ENCODE results near the gene STX1B. TPM values are rescaled to one million over a fixed set of nuclear protein-coding genes. Genes with fewer than 3 reads are reported as not detected.

The STX1B gene
- total and polyA plus RNA-seq, 3 experiments from 2014 or later, result 0.03 to 0.79 (median 0.40) TPM

GRCh38 chr16:30991052-30991451, 19.4 kb downstream of the STX1B start:
- CTCF ChIA-PET, result no interaction called here
- Mint-ChIP-seq H3K9me3 (no peaks in the 10 kb centered on the region), H3K27ac (no peak overlapping the region), H3K27me3 (no peaks in the 10 kb centered on the region), H3K36me3 (peaks cover 0 to 1% (median 0%) of the 10 kb centered on the region in 3 donors), H3K4me1 (peaks cover 0 to 3% (median under 1%) of the 10 kb centered on the region in 3 donors), H3K4me3 (no peak overlapping the region)
- Histone ChIP-seq H3K36me3 (ENCODE audit: insufficient read depth, low read length) (no peaks in the 10 kb centered on the region), H3K27ac (ENCODE audit: low read depth, low read length) (no peak overlapping the region), H3K27me3 (ENCODE audit: insufficient read depth, low read length, poor library complexity, severe bottlenecking) (no peaks in the 10 kb centered on the region), H3K4me1 (ENCODE audit: insufficient read depth, low read length) (no peaks in the 10 kb centered on the region), H3K4me3 (ENCODE audit: low read length) (no peak overlapping the region), H3K9me3 (ENCODE audit: low read length) (no peaks in the 10 kb centered on the region)
- DNase-seq, result no peak
- POLR2A ChIA-PET, result no interaction called here

GRCh38 chr16:30990105-30990504, 20.3 kb downstream of the STX1B start:
- no peaks in the 10 kb centered on the region for H3K27me3 Mint-ChIP-seq
- no peak overlapping the region for H3K4me3 ChIP-seq (ENCODE audit: low read length)
- H3K27ac ChIP-seq (ENCODE audit: low read depth, low read length), result no peak overlapping the region
- ChIA-PET CTCF (no interaction called here), POLR2A (no interaction called here)
- peaks cover 0 to 1% (median 0%) of the 10 kb centered on the region in 3 donors for H3K36me3 Mint-ChIP-seq
- no peaks in the 10 kb centered on the region for H3K9me3 Mint-ChIP-seq
- H3K36me3 ChIP-seq (ENCODE audit: insufficient read depth, low read length), result no peaks in the 10 kb centered on the region
- H3K4me1 Mint-ChIP-seq, result peaks cover 0 to 3% (median 0%) of the 10 kb centered on the region in 3 donors
- no peaks in the 10 kb centered on the region for H3K27me3 ChIP-seq (ENCODE audit: insufficient read depth, low read length, poor library complexity, severe bottlenecking)
- H3K27ac Mint-ChIP-seq, result no peak overlapping the region
- H3K4me3 Mint-ChIP-seq, result no peak overlapping the region
- no peaks in the 10 kb centered on the region for H3K4me1 ChIP-seq (ENCODE audit: insufficient read depth, low read length)
- no peaks in the 10 kb centered on the region for H3K9me3 ChIP-seq (ENCODE audit: low read length)
- no peak for DNase-seq

GRCh38 chr16:30989469-30990047, 20.9 kb downstream of the STX1B start:
- no peak for DNase-seq
- CTCF ChIA-PET, result no interaction called here
- no peaks in the 10 kb centered on the region for H3K27me3 ChIP-seq (ENCODE audit: insufficient read depth, low read length, poor library complexity, severe bottlenecking)
- no peaks in the 10 kb centered on the region for H3K4me1 ChIP-seq (ENCODE audit: insufficient read depth, low read length)
- no peaks in the 10 kb centered on the region for H3K36me3 ChIP-seq (ENCODE audit: insufficient read depth, low read length)
- Mint-ChIP-seq H3K9me3 (no peaks in the 10 kb centered on the region), H3K27ac (no peak overlapping the region), H3K4me3 (no peak overlapping the region), H3K27me3 (no peaks in the 10 kb centered on the region), H3K36me3 (peaks cover 0 to 1% (median 0%) of the 10 kb centered on the region in 3 donors), H3K4me1 (peaks cover 0 to 3% (median 0%) of the 10 kb centered on the region in 3 donors)
- no peaks in the 10 kb centered on the region for H3K9me3 ChIP-seq (ENCODE audit: low read length)
- no peak overlapping the region for H3K4me3 ChIP-seq (ENCODE audit: low read length)
- POLR2A ChIA-PET, result no interaction called here
- H3K27ac ChIP-seq (ENCODE audit: low read depth, low read length), result no peak overlapping the region

- CTCF ChIA-PET, result interaction anchor here (0.6 kb wide), 1 partner anchor 154 kb away, joined by 3 read pairs; no protein-coding TSS in a partner anchor
- POLR2A ChIA-PET, result no interaction called here
Measured at GRCh38 chr16:30987581-30988190, 22.8 kb downstream of the STX1B start.

DNA sequence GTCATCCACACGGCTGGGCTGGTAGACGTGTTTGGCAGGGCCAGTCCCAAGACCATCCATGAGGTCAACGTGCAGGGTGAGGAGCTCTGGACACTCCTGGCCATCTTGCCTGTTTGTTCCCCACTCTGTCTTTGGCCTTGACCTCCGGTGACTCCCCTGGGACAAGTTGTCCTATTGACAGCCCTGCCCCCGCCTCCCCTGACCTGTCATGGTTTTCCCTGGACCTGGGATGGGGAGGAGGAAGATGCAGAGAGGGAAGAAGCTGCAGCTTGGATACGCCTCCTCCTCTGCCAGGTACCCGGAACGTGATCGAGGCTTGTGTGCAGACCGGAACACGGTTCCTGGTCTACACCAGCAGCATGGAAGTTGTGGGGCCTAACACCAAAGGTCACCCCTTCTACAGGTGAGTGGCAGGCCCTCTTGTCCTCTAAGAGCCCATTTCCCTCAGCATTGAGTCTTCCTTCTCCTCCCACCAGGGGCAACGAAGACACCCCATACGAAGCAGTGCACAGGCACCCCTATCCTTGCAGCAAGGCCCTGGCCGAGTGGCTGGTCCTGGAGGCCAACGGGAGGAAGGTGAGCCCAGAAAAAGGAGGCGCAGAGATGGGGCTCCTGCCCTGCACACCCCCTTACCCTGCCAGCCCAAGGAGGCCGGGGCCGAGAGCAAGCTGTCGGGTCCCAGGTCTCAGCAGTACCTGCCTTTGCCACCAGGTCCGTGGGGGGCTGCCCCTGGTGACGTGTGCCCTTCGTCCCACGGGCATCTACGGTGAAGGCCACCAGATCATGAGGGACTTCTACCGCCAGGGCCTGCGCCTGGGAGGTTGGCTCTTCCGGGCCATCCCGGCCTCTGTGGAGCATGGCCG, 24.1 kb downstream of the STX1B start:
- Mint-ChIP-seq H3K27ac (peak overlapping the region in 1 of 8 donors; percentile 17), H3K27me3 (no peaks in the 10 kb centered on the region), H3K4me3 (no peak overlapping the region), H3K4me1 (peaks cover 0 to 6% (median 0%) of the 10 kb centered on the region in 3 donors), H3K36me3 (peaks cover 0 to 27% (median 3%) of the 10 kb centered on the region in 3 donors), H3K9me3 (no peaks in the 10 kb centered on the region)
- CTCF ChIA-PET, result interaction anchor here (0.8 to 5.8 kb wide), 9 partner anchors 8 to 882 kb away, joined by 3 to 29 read pairs (median 5); partner anchors contain the start of genes ZNF646, ZNF668 and ZNF843
- DNase-seq, result no peak
- POLR2A ChIA-PET, result interaction anchor here (0.6 kb wide), 1 partner anchor 159 kb away, joined by 9 read pairs; no protein-coding TSS in a partner anchor
- Histone ChIP-seq H3K9me3 (ENCODE audit: low read length) (no peaks in the 10 kb centered on the region), H3K4me1 (ENCODE audit: insufficient read depth, low read length) (no peaks in the 10 kb centered on the region), H3K4me3 (ENCODE audit: low read length) (no peak overlapping the region), H3K27ac (ENCODE audit: low read depth, low read length) (no peak overlapping the region), H3K27me3 (ENCODE audit: insufficient read depth, low read length, poor library complexity, severe bottlenecking) (no peaks in the 10 kb centered on the region), H3K36me3 (ENCODE audit: insufficient read depth, low read length) (peaks cover 4% of the 10 kb centered on the region)

More at GRCh38 chr16:30987581-30988190, 22.8 kb downstream of the STX1B start:
- Mint-ChIP-seq H3K4me1 (peaks cover 0 to 6% (median 0%) of the 10 kb centered on the region in 3 donors), H3K27ac (no peak overlapping the region), H3K36me3 (peaks cover 0 to 16% (median 2%) of the 10 kb centered on the region in 3 donors), H3K4me3 (no peak overlapping the region), H3K9me3 (no peaks in the 10 kb centered on the region), H3K27me3 (no peaks in the 10 kb centered on the region)
- no peak overlapping the region for H3K27ac ChIP-seq (ENCODE audit: low read depth, low read length)
- no peaks in the 10 kb centered on the region for H3K27me3 ChIP-seq (ENCODE audit: insufficient read depth, low read length, poor library complexity, severe bottlenecking)
- DNase-seq, result no peak
- no peaks in the 10 kb centered on the region for H3K9me3 ChIP-seq (ENCODE audit: low read length)
- no peaks in the 10 kb centered on the region for H3K36me3 ChIP-seq (ENCODE audit: insufficient read depth, low read length)
- no peaks in the 10 kb centered on the region for H3K4me1 ChIP-seq (ENCODE audit: insufficient read depth, low read length)
- no peak overlapping the region for H3K4me3 ChIP-seq (ENCODE audit: low read length)

DNA sequence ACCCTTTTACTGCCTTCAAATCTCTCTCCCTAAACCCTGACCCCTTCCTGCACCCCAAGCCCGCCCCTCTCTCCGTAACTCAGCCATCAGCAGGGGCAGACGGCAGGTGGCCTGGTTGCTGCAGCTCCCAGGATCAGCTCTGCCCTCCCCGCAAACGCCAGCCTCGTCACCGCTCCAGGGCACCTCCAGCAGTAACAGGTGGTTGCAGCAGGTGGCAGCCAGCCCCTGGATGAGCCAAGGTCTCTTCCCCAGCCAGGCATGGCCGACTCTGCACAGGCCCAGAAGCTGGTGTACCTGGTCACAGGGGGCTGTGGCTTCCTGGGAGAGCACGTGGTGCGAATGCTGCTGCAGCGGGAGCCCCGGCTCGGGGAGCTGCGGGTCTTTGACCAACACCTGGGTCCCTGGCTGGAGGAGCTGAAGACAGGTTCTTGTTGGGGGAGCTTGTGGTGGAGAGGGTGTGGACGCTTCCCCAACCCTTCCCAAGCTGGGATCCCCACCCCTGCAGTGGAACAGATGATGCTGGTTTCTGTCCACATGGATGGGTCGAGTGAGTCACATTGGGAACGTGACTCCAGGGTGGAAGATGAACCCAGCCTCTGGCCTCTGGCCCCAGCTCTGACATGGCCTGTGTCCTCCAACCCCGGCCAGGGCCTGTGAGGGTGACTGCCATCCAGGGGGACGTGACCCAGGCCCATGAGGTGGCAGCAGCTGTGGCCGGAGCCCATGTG, 24.9 kb downstream of the STX1B start:
- Histone ChIP-seq H3K27ac (ENCODE audit: low read depth, low read length) (no peak overlapping the region), H3K27me3 (ENCODE audit: insufficient read depth, low read length, poor library complexity, severe bottlenecking) (no peaks in the 10 kb centered on the region), H3K9me3 (ENCODE audit: low read length) (no peaks in the 10 kb centered on the region), H3K36me3 (ENCODE audit: insufficient read depth, low read length) (peaks cover 4% of the 10 kb centered on the region), H3K4me3 (ENCODE audit: low read length) (no peak overlapping the region), H3K4me1 (ENCODE audit: insufficient read depth, low read length) (no peaks in the 10 kb centered on the region)
- Mint-ChIP-seq H3K4me3 (no peak overlapping the region), H3K27ac (no peak overlapping the region), H3K9me3 (no peaks in the 10 kb centered on the region), H3K36me3 (peaks cover 0 to 34% (median 3%) of the 10 kb centered on the region in 3 donors), H3K27me3 (no peaks in the 10 kb centered on the region), H3K4me1 (peaks cover 0 to 6% (median 0%) of the 10 kb centered on the region in 3 donors)
- DNase-seq, result no peak
- POLR2A ChIA-PET, result interaction anchor here (0.6 kb wide), 2 partner anchors 159 to 289 kb away, joined by 4 to 9 read pairs; no protein-coding TSS in a partner anchor
- CTCF ChIA-PET, result interaction anchor here (0.8 to 5.8 kb wide), 13 partner anchors 9 to 883 kb away, joined by 3 to 29 read pairs (median 5); partner anchors contain the start of genes ARMC5, ZNF646, ZNF668 and ZNF843

DNA sequence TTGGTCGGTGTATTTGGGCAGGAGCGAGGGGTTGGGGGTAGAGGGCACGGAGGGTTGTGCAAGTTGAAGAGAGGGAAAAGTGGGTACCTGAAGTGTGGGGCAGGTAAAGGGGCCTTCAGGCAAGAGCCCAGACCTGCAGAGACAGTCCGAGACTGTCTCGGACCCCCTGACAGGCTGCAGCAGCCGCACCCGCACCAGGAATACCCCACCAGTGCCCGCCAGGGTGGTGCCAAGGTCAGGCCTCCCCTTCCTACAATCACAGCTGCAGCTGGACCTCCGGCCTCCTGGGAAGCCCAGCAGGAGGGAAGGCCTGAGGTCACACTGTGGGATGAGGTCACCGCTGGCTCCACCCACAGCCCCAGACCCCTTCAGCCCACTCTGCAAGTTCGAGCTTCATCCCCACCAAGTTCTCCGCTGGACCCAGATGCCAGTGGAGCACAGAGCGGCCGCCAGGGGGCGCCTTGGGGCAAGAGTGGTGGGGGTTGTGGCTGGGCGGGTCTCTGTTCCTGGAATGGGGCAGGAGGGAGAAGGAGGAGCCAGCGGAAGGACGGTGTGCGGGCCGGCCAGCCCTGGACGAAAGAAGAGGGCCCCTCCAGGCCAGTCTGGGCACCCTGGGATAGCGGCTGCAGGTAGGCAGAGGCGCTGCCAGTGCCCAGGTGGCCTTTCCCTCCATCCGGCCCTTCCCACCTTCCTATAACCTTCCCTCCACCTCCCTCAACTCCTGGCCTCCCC, 25.6 kb downstream of the STX1B start, which contains the start of gene HSD3B7:
HSD3B7 (plus strand) TSS at position 539 of the 732 bp plus-strand sequence. CDS start 452 bp downstream, outside the sequence.
- POLR2A ChIA-PET, result interaction anchor here (0.6 kb wide), 2 partner anchors 48 to 289 kb away, joined by 4 to 5 read pairs; no protein-coding TSS in a partner anchor
- DNase-seq, result peak; percentile 63 to 84 (median 75)
- peaks cover 0 to 6% (median 0%) of the 10 kb centered on the region in 3 donors for H3K4me1 Mint-ChIP-seq
- H3K4me3 Mint-ChIP-seq, result no peak within 1 kb of the TSS
- CTCF ChIA-PET, result interaction anchor here (0.6 to 5.8 kb wide), 18 partner anchors 10 to 884 kb away, joined by 3 to 29 read pairs (median 4); partner anchors contain the start of genes ARMC5, BCKDK, VKORC1 and ZNF646
- Histone ChIP-seq H3K27me3 (ENCODE audit: insufficient read depth, low read length, poor library complexity, severe bottlenecking) (no peaks in the 10 kb centered on the region), H3K27ac (ENCODE audit: low read depth, low read length) (no peak within 1 kb of the TSS), H3K36me3 (ENCODE audit: insufficient read depth, low read length) (peaks cover 4% of the 10 kb centered on the region), H3K9me3 (ENCODE audit: low read length) (no peaks in the 10 kb centered on the region), H3K4me1 (ENCODE audit: insufficient read depth, low read length) (no peaks in the 10 kb centered on the region), H3K4me3 (ENCODE audit: low read length) (no peak within 1 kb of the TSS)
- no peak within 1 kb of the TSS for H3K27ac Mint-ChIP-seq
- no peaks in the 10 kb centered on the region for H3K27me3 Mint-ChIP-seq
- peaks cover 0 to 41% (median 3%) of the 10 kb centered on the region in 3 donors for H3K36me3 Mint-ChIP-seq
- H3K9me3 Mint-ChIP-seq, result no peaks in the 10 kb centered on the region

Measured in CD8-positive, alpha-beta memory T cell (primary cell).